ENCODE measurements around the gene SYT9.

The SYT9 gene

GRCh38 chr11:7480113-7480512 is 228.4 kb downstream of the SYT9 start:
- DNase-seq: no peak

DNA sequence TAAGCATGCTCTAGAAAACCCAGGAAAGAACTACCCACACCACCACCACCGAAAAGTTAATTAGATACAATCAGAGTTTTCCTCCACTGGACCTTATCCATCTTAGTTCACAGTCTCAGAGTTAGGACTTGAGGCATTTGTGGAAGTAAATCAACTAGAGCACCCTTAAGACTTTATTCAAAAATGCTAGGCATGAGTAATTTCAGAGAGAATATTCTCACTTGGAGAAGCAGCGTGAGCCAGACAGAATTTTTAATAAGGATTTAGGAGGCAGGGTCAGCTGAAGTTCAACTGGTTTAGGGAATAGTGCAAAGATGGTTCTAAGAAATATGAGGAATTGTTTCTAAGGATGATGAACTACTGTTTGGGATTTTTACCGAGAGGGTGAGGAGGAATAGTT is 232.4 kb downstream of the SYT9 start:
- no peak for DNase-seq

- DNase-seq: no peak
Measured at GRCh38 chr11:7484645-7485044, 232.9 kb downstream of the SYT9 start.

- DNase-seq: no peak
Measured at GRCh38 chr11:7485186-7486097, 233.7 kb downstream of the SYT9 start, which contains the start of gene OLFML1. TSS of gene OLFML1 (plus strand) at chr11:7485506. CDS start at chr11:7485876, 370 bp downstream.

GRCh38 chr11:7486098-7486780 is 234.5 kb downstream of the SYT9 start:
- no peak for DNase-seq

GRCh38 chr11:7486781-7487140 is 235.1 kb downstream of the SYT9 start:
- DNase-seq: no peak

DNA sequence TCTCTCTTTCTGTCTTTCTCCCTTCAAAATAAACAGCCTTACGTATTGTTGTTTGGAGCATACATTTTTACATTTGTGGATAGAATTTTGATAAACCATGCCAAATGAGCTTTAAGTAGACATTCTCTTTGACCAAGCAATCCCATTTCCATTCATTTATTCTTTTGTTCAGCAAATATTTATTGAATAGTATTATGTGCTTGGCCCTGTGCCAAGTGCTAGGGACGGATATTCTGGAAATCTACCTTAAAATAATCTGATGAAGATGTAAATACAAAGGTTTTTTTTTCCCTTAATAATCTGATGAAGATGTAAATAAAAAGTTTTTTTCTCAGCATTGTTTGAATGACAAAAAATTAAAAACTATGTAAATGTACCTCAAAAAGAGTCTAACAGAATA is 235.7 kb downstream of the SYT9 start:
- no peak for DNase-seq

DNA sequence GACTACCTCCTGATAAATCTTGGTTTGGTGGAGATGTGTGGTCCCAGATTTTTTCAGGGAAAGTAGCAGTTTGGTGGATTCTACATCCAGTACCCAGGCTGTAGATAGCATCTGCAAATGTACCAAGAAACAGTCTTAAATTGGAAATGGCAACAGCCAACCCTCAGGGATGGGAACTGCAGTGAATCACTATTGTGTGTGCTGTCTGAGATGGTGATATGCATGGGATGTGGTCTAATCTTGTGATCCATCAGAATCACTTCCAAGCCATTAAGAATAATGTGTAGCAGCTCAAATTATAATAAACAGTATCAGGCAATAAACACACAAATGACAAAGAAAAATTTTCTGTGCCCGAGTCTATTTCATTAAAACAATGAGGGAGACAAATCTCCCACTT is 237.0 kb downstream of the SYT9 start:
- no peak for DNase-seq

- no peak for DNase-seq
Measured at GRCh38 chr11:7489376-7489775, 237.7 kb downstream of the SYT9 start.

GRCh38 chr11:7490054-7490453 is 238.3 kb downstream of the SYT9 start:
- no peak for DNase-seq

- no peak for DNase-seq
Measured at GRCh38 chr11:7490535-7490934, 238.8 kb downstream of the SYT9 start.

DNA sequence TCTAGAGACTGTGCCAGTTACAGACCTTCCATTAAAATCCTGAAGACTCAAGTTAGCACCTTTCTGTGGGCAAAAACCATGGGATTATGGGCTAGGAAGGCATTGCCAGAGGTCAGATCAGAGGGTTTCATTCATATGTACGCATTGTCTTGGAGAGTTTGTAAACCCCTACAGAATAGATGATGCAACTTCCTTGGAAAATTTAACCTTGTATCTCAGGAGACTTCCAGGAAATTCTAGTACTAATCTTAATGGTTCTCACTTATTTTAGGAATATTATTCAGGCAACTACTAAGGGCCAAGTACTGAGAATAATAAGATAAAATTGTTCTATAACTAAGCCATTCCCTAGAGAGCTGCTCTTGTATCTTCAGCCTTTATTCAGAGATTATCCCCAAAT is 240.5 kb downstream of the SYT9 start:
- no peak for DNase-seq

- no peak for DNase-seq
Measured at GRCh38 chr11:7493670-7494069, 242.0 kb downstream of the SYT9 start.

DNA sequence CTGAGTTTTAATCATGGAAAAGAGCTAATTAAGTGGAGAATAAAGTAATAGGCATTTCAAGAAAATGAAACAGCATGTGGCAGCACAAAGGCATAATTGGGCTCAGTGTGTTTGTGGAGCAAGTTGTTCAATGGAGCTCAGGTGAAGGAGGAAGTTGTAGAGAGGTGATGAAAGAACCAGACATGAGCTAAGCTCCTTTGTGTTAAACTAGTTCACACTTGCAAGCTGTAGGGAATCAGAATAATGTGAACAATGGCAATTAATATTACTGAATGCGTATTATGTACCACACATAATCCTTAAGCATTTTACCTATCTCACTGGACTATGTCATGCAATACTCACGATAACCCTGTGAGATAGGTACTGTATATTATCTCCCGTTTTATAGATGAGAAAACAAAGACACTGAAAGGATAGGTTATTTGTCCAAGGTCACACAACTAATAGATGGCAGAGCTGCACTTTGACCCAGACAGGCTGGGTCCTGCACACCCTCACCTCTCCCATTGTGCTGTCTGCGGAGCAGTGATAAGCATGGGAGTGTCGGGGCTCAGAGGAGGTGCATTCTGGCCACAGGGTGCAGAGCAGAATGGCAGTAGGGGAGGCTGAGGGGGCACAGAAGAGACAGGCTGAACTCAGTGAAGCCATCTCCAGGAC is 242.5 kb downstream of the SYT9 start:
- DNase-seq: no peak

DNA sequence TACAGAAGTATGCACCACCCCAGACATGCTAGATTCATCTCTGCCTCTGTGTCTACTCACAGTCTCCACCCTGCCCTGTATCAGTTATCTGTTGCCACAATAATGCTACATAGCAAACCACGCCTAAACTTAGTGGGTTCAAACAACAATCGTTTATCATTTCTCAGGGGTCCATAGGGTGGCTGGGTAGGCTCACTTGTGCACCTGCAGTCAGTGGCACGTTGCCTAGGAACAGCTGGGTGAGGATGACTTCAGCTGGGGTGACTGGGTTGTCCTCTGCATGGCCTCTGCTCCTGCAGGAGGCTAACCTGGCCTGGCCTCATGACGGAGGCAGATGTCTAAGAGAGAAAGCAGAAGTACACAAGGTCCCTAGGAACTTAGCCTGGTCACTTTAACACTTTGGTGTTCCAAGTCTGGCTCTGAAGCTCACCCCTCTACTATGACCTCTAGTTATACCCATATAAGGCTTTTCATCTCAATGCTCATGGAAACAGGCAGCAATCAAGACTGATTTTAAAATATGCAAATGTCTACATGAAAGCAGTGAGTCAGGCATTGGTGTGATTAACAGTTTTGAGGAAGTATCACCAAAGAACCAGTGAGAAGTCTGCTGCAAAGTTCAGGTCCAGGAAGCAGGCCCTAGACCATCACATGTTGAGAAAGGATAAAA is 244.3 kb downstream of the SYT9 start:
- DNase-seq: no peak

DNA sequence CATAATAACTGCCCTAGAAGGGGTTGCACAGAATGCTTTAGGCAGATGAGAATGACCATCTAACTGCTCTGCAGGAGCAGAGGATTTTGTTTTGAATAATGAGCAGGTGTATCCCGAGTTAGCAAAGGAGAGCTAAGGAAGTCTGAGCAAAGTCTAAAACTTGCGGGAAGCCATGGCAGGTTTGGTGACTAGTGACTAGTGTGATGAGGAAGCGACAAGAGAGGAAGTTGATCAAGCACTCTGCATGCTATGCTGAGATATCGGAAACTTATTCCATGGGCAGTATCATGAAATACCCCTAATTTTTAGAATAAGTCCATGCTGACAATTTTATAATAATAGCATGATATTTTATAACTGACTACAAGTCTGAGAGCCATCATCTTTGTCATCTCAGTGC is 246.5 kb downstream of the SYT9 start:
- no peak for DNase-seq

DNA sequence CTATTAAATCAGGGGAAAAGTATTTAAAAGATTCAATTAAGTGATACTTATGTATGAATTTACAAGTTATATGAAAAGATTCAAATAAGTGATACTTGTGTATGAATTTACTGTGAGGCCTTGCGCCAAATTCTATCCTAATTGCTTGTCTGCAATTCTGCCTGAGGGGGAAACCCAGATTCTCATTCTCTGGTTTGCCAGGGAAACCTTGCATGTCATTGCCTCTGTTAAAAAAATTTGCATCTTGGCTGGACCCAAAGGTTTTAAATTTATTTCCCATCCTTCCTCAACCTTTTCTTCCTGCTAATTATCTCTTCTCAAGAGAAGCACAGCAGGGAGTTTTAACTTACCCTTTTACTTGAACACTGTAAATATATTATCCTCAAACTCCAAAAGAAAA is 247.4 kb downstream of the SYT9 start:
- DNase-seq: no peak

GRCh38 chr11:7500251-7500650 is 248.5 kb downstream of the SYT9 start:
- no peak for DNase-seq

DNA sequence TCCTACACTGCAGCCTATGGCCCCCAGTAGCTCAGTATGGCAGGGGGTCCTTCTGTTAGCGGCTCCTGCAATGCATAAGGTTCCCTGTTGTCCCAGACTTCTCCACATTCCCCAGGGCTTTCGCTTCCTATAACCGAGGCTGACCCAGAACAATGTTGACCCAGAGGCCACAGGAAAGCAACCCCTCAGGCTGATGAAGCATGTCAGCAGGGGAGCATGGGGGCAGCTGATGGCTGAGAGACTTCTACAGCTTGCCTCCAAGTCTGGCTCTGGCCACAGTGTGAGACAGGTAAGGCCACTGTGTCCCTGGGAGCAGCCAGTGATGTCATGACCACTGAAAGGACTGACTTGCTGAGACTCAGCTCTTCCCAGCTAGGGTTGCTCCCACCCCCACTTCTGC is 249.5 kb downstream of the SYT9 start:
- DNase-seq: no peak

DNA sequence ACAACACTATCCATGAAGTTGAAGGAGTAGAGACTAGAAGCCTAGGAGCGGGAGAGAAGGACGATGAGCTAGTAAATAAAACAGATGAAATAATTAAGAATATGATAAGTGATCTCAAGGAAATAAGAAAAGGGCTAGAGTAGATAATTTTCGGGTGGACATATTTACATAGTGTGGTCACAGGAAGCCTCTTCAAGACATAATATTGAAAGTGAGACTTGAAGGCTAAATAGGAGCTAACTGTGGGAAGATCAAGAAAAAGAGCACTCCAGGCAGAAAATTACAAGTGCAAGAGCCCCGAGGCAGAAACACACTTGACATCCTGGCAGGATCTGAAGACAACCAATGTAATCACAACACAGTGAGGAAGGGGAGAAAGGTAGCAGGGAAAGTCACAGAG is 250.2 kb downstream of the SYT9 start:
- no peak for DNase-seq

DNA sequence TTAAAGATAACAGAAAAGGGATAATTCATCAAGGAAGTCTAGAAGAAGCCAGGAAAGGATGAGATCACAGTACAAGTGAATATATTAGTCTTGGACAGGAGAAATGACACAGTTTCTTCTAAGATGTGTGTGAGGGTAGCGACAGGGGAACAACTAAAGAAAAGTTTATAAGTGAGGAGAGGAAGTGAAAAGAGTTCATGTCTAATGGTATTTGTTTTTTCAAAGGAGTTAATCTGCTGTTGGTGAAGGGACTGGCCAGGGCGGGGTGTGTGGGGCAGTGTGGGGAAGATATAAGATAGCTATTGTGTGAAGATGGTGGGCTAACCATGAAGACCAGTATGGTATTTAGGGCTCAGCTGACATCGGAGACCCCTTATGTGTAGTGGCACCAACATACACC is 254.5 kb downstream of the SYT9 start:
- no peak for DNase-seq

GRCh38 chr11:7508087-7508486 is 256.4 kb downstream of the SYT9 start:
- no peak for DNase-seq

DNA sequence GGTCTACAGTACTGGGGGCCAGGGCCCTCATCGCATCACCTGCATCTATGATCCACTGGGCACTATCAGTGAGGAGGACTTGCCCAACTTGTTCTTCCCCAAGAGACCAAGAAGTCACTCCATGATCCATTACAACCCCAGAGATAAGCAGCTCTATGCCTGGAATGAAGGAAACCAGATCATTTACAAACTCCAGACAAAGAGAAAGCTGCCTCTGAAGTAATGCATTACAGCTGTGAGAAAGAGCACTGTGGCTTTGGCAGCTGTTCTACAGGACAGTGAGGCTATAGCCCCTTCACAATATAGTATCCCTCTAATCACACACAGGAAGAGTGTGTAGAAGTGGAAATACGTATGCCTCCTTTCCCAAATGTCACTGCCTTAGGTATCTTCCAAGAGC is 258.3 kb downstream of the SYT9 start:
- DNase-seq: no peak

All from GF-D8 (cell line).